ENCODE measurements around the gene BTG2.
A peak's percentile ranks its signal among the peaks of the same experiment; 100 is the strongest.
"Not testable (repeated sequence)": the region's sequence is repeated elsewhere in the genome, so short reads cannot be mapped to it uniquely, and the experiment has no call there.

BTG2 gene

GRCh38 chr1:203295796-203296195 lies 9.5 kb upstream of the BTG2 start:
- DNase-seq (ENCODE audit: low spot score) = no peak

GRCh38 chr1:203296460-203297073 lies 8.8 kb upstream of the BTG2 start:
- no peak for DNase-seq (ENCODE audit: low spot score)

GRCh38 chr1:203299169-203299568 lies 6.2 kb upstream of the BTG2 start:
- no peak for DNase-seq (ENCODE audit: low spot score)

- not testable (repeated sequence) for DNase-seq (ENCODE audit: low spot score)
These were observed 5.4 kb upstream of the BTG2 start for GRCh38 chr1:203299719-203300429.

- DNase-seq (ENCODE audit: low spot score) = no peak
These were observed 4.6 kb upstream of the BTG2 start for GRCh38 chr1:203300441-203301330.

GRCh38 chr1:203301331-203301668 lies 4.0 kb upstream of the BTG2 start:
- DNase-seq (ENCODE audit: low spot score) = no peak

GRCh38 chr1:203302456-203302855 lies 2.9 kb upstream of the BTG2 start:
- DNase-seq (ENCODE audit: low spot score) = no peak

- no peak for DNase-seq (ENCODE audit: low spot score)
These were observed 2.4 kb upstream of the BTG2 start for GRCh38 chr1:203302894-203303293.

- DNase-seq (ENCODE audit: low spot score) = no peak
These were observed 864 bp upstream of the BTG2 start for GRCh38 chr1:203304391-203304918.

GRCh38 chr1:203305809-203306088 lies 430 bp downstream of the BTG2 start:
- no peak for DNase-seq (ENCODE audit: low spot score)

- peak; percentile 81 for DNase-seq (ENCODE audit: low spot score)
These were observed 1.0 kb downstream of the BTG2 start for GRCh38 chr1:203306089-203306964.

GRCh38 chr1:203306965-203307541 lies 1.7 kb downstream of the BTG2 start:
- no peak for DNase-seq (ENCODE audit: low spot score)

GRCh38 chr1:203307641-203308126 lies 2.4 kb downstream of the BTG2 start:
- no peak for DNase-seq (ENCODE audit: low spot score)

- no peak for DNase-seq (ENCODE audit: low spot score)
These were observed 3.1 kb downstream of the BTG2 start for GRCh38 chr1:203308328-203308922.

GRCh38 chr1:203308923-203309331 lies 3.6 kb downstream of the BTG2 start:
- no peak for DNase-seq (ENCODE audit: low spot score)

- DNase-seq (ENCODE audit: low spot score) = no peak
These were observed 6.3 kb downstream of the BTG2 start for GRCh38 chr1:203311368-203312301.

GRCh38 chr1:203314025-203314759 lies 8.9 kb downstream of the BTG2 start:
- DNase-seq (ENCODE audit: low spot score) = not testable (repeated sequence)

GRCh38 chr1:203316626-203317093 lies 11.3 kb downstream of the BTG2 start:
- no peak for DNase-seq (ENCODE audit: low spot score)

Measured in left forelimb (tissue), 1 donor.